ENCODE measurements around the gene ALPI.

ALPI gene

DNA sequence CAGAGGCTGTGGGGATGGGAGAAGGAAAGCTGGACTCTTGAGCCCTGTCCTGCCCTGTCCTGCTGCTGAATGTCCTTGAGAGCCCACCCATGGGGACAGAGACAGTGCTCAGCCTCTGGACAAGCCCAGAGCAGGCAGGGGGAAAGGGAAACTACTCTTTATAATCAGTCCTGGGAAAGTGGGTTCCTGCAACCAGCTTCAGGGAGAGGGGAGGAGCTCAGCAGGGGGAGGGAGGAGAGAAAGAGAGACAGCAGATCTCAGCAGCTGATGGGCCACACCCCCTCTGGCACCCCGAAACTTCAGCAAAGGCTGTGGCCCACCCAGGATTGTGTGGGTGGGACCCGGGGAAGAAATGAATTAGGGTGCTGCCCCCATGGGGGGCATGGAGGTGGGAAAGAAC lies 20.1 kb downstream of the ALPI start:
- ChIA-PET CTCF (interaction anchor here (1.0 to 3.2 kb wide), 3 partner anchors 29 to 45 kb away, joined by 3 to 10 read pairs (median 4); no protein-coding TSS in a partner anchor), POLR2A (no interaction called here)
- H3K9me3 ChIP-seq (ENCODE audit: control insufficient read depth, insufficient read depth, low read depth, low read length) = no peaks in the 10 kb centered on the region
- no peak overlapping the region for H3K27ac ChIP-seq (ENCODE audit: extremely low read depth, low read depth, low read length)
- no peaks in the 10 kb centered on the region for H3K36me3 ChIP-seq (ENCODE audit: control insufficient read depth in 2 of 2, insufficient read depth in 1 of 2, low read length in 2 of 2)
- peaks cover 2% of the 10 kb centered on the region; the same call in 1 of the 2 replicates for H3K4me1 ChIP-seq (ENCODE audit: control insufficient read depth, insufficient read depth, low read length)
- TF ChIP-seq ZNF341 (tag by site-specific recombination; IDR thresholded peaks at IDR 0.05; ENCODE audit: low read depth) (peak; percentile 62), TRIM28 (IDR thresholded peaks at IDR 0.05; ENCODE audit: borderline replicate concordance, low read length) (no peak), ZNF366 (tag by site-specific recombination; conservative IDR thresholded peaks at IDR 0.05) (no peak), KLF10 (tag by site-specific recombination; IDR thresholded peaks at IDR 0.05) (no peak), ZNF501 (tag by site-specific recombination; IDR thresholded peaks at IDR 0.05) (no peak), ZNF701 (tag by site-specific recombination; IDR thresholded peaks at IDR 0.05) (no peak), ZNF654 (tag by site-specific recombination; IDR thresholded peaks at IDR 0.05; ENCODE audit: low read depth) (no peak)
- TF ChIP-seq, protein P1, sequence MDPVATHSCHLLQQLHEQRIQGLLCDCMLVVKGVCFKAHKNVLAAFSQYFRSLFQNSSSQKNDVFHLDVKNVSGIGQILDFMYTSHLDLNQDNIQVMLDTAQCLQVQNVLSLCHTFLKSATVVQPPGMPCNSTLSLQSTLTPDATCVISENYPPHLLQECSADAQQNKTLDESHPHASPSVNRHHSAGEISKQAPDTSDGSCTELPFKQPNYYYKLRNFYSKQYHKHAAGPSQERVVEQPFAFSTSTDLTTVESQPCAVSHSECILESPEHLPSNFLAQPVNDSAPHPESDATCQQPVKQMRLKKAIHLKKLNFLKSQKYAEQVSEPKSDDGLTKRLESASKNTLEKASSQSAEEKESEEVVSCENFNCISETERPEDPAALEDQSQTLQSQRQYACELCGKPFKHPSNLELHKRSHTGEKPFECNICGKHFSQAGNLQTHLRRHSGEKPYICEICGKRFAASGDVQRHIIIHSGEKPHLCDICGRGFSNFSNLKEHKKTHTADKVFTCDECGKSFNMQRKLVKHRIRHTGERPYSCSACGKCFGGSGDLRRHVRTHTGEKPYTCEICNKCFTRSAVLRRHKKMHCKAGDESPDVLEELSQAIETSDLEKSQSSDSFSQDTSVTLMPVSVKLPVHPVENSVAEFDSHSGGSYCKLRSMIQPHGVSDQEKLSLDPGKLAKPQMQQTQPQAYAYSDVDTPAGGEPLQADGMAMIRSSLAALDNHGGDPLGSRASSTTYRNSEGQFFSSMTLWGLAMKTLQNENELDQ (tag by site-specific recombination; IDR thresholded peaks at IDR 0.05; ENCODE audit: low read depth) = no peak
- no peak overlapping the region for H3K4me3 ChIP-seq (ENCODE audit: low read depth, low read length)

DNA sequence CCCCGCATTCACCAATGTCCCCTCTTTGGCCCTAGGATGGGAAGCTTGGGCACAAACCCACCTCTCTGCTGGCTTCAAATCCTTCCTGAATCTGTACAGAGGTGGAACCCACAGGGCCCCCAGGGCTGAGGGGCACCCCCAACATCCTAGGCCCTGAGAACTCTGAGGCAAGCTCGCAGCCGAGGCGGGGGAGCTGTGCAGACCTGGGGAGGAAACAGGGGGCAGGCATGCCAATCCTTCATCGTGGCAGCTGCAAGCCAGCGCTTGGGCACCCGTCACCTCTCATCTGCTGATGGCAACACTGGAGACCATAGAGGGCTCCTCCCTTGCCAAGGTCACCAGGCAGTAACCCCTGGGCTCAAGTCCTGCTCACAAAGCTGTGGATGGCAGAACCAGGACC lies 20.8 kb downstream of the ALPI start:
- Histone ChIP-seq H3K36me3 (ENCODE audit: control insufficient read depth in 2 of 2, insufficient read depth in 1 of 2, low read length in 2 of 2) (no peaks in the 10 kb centered on the region), H3K4me1 (ENCODE audit: control insufficient read depth, insufficient read depth, low read length) (peaks cover 2% of the 10 kb centered on the region; the same call in 1 of the 2 replicates), H3K4me3 (ENCODE audit: low read depth, low read length) (no peak overlapping the region), H3K27ac (ENCODE audit: extremely low read depth, low read depth, low read length) (no peak overlapping the region), H3K9me3 (ENCODE audit: control insufficient read depth, insufficient read depth, low read depth, low read length) (no peaks in the 10 kb centered on the region)
- TF ChIP-seq KLF1 (tag by site-specific recombination; IDR thresholded peaks at IDR 0.05) = no peak
- TF ChIP-seq SP7 (tag by site-specific recombination; IDR thresholded peaks at IDR 0.05) = no peak
- no peak for TF ChIP-seq ZNF747 (tag by site-specific recombination; IDR thresholded peaks at IDR 0.05)
- no peak for TF ChIP-seq ZNF529 (tag by site-specific recombination; IDR thresholded peaks at IDR 0.05; ENCODE audit: insufficient replicate concordance)
- TF ChIP-seq ZNF776 (tag by site-specific recombination; IDR thresholded peaks at IDR 0.05; ENCODE audit: borderline replicate concordance) = no peak
- no peak for TF ChIP-seq ZNF600 (tag by site-specific recombination; IDR thresholded peaks at IDR 0.05)
- no peak for TF ChIP-seq ZNF121 (tag by site-specific recombination; IDR thresholded peaks at IDR 0.05)
- no peak for TF ChIP-seq ZNF140 (tag by site-specific recombination; IDR thresholded peaks at IDR 0.05)
- TF ChIP-seq HOXA7 (CRISPR knock-in tag; IDR thresholded peaks at IDR 0.05; ENCODE audit: borderline replicate concordance) = no peak
- no peak for TF ChIP-seq ZNF184 (tag by site-specific recombination; IDR thresholded peaks at IDR 0.05)
- TF ChIP-seq ZNF221 (tag by site-specific recombination; IDR thresholded peaks at IDR 0.05; ENCODE audit: borderline replicate concordance) = no peak
- no peak for TF ChIP-seq ZNF175 (tag by site-specific recombination; IDR thresholded peaks at IDR 0.05)
- TF ChIP-seq, protein P2, sequence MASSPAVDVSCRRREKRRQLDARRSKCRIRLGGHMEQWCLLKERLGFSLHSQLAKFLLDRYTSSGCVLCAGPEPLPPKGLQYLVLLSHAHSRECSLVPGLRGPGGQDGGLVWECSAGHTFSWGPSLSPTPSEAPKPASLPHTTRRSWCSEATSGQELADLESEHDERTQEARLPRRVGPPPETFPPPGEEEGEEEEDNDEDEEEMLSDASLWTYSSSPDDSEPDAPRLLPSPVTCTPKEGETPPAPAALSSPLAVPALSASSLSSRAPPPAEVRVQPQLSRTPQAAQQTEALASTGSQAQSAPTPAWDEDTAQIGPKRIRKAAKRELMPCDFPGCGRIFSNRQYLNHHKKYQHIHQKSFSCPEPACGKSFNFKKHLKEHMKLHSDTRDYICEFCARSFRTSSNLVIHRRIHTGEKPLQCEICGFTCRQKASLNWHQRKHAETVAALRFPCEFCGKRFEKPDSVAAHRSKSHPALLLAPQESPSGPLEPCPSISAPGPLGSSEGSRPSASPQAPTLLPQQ (tag by site-specific recombination; IDR thresholded peaks at IDR 0.05) = no peak
- no peak for TF ChIP-seq ZBTB21 (tag by site-specific recombination; IDR thresholded peaks at IDR 0.05)
- no peak for TF ChIP-seq ZNF2 (tag by site-specific recombination; IDR thresholded peaks at IDR 0.05)
- ChIA-PET CTCF (interaction anchor here (0.6 to 2.3 kb wide), 2 partner anchors 29 to 42 kb away, joined by 3 to 7 read pairs; no protein-coding TSS in a partner anchor), POLR2A (no interaction called here)
